Measurements from ENCODE around the gene GRM7. TPM values are rescaled to one million over a fixed set of nuclear protein-coding genes. Genes with fewer than 3 reads are reported as not detected.

GRM7 gene
- total RNA-seq, 1 experiment from 2014 or later: 0.28 TPM

GRCh38 chr3:7506606-7507180 is 645.8 kb downstream of the GRM7 start:
- Histone ChIP-seq H3K4me2 (ENCODE audit: insufficient read depth, insufficient read length, low read length) (no peak overlapping the region), H2BK15ac (ENCODE audit: low read depth, low read length) (no peak overlapping the region), H3K27ac (ENCODE audit: insufficient read length, low read depth, low read length) (no peak overlapping the region), H3K9me3 (ENCODE audit: control insufficient read depth, low read depth, low read length) (no peaks in the 10 kb centered on the region), H4K20me1 (ENCODE audit: control insufficient read depth, insufficient read depth, insufficient read length) (no peaks in the 10 kb centered on the region), H3K4ac (ENCODE audit: low read depth, low read length) (no peak overlapping the region), H3K9ac (ENCODE audit: extremely low read depth, insufficient read length, low read length) (no peak overlapping the region), H3T11ph (ENCODE audit: low read length) (no peak overlapping the region), H3K4me1 (ENCODE audit: insufficient read depth, low read length) (no peaks in the 10 kb centered on the region), H2AK5ac (ENCODE audit: insufficient read length, low read length) (no peak overlapping the region), H3K79me2 (ENCODE audit: insufficient read depth, low read length) (no peaks in the 10 kb centered on the region), H2BK12ac (ENCODE audit: insufficient read length, low read depth, low read length) (no peak overlapping the region), H3K79me1 (ENCODE audit: insufficient read depth, low read depth, low read length, poor library complexity, severe bottlenecking) (no peaks in the 10 kb centered on the region), H3K14ac (ENCODE audit: insufficient read depth, low read length) (no peak overlapping the region), H3K27me3 (ENCODE audit: insufficient read depth, low read length) (no peaks in the 10 kb centered on the region), H4K8ac (replicated peaks; ENCODE audit: insufficient read length, low read depth, low read length) (no peak overlapping the region), H2BK5ac (ENCODE audit: insufficient read length, low read length) (no peak overlapping the region), H3K23ac (ENCODE audit: insufficient read length, low read depth, low read length) (no peak overlapping the region), H2BK120ac (ENCODE audit: low read depth, low read length, poor library complexity, severe bottlenecking) (no peak overlapping the region), H3K56ac (ENCODE audit: insufficient read length, low read depth, low read length) (no peak overlapping the region), H3K23me2 (ENCODE audit: insufficient read length, low read depth, low read length, poor library complexity, severe bottlenecking) (no peaks in the 10 kb centered on the region), H4K91ac (ENCODE audit: insufficient read length, low read depth, low read length) (no peak overlapping the region), H2BK20ac (ENCODE audit: low read depth, low read length, poor library complexity, severe bottlenecking) (no peak overlapping the region), H4K5ac (ENCODE audit: insufficient read length, low read depth, low read length) (no peak overlapping the region), H2AFZ (ENCODE audit: low read length) (no peak overlapping the region), H3K18ac (ENCODE audit: insufficient read length, low read depth, low read length) (no peak overlapping the region)
- Mint-ChIP-seq H3K9me3 (no peaks in the 10 kb centered on the region), H3K27me3 (ENCODE audit: low read depth) (no peaks in the 10 kb centered on the region), H3K27ac (no peak overlapping the region), H3K4me1 (no peaks in the 10 kb centered on the region), H3K4me3 (no peak overlapping the region), H3K36me3 (ENCODE audit: insufficient read depth in 1 of 3, low read depth in 3 of 3) (no peaks in the 10 kb centered on the region)
- no peak for DNase-seq
- TF ChIP-seq CTCF (conservative IDR thresholded peaks at IDR 0.05): no peak
- WGBS (ENCODE audit: extremely low coverage, insufficient read length, low lambda C conversion rate): no CpG with 5 or more reads among the region's 2 CpGs
